ENCODE results near the gene RPL19. TPM values are rescaled to one million over a fixed set of nuclear protein-coding genes. Genes with fewer than 3 reads are reported as not detected.

The RPL19 gene
- total and polyA plus RNA-seq, 4 donors = 1,387 to 4,055 (median 1,971) TPM

- no peak for TF ChIP-seq CTCF (IDR thresholded peaks at IDR 0.05; ENCODE audit: control extremely low read depth, extremely low read depth)
Observed at GRCh38 chr17:39209317-39210092, 9.4 kb downstream of the RPL19 start.

DNA sequence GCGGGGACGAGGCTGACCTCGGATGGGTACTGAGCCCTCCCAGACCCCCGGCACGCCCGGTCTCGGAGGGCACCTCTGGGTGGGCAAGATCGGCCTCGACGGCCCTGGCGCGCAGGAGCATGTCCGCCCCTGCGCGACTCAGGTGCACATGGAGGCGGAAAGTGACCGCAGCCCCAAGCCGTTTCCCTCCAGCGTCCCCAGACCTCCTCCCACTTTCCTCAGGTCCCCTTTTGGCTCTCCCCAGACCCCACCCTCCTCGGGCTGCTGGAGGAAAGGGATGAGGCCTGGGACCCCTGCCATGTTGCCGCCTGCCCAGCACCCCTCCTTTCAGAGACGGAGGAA lies 10.0 kb downstream of the RPL19 start:
- Histone ChIP-seq H3K4me1 (ENCODE audit: control insufficient read depth in 5 of 5, insufficient read depth in 5 of 5, low read length in 5 of 5) (peaks cover 3 to 23% (median 7%) of the 10 kb centered on the region in 5 donors), H3K36me3 (ENCODE audit: control insufficient read depth in 4 of 4, insufficient read depth in 4 of 4, low read length in 4 of 4) (peaks cover under 1 to 2% (median 2%) of the 10 kb centered on the region in 4 donors), H3K27ac (ENCODE audit: low read depth in 1 of 2, low read length in 1 of 2) (peak overlapping the region; percentile 37), H3K27me3 (ENCODE audit: control insufficient read depth in 3 of 3, insufficient read depth in 3 of 3, low read length in 2 of 3) (no peaks in the 10 kb centered on the region), H3K4me3 (no peak overlapping the region), H3K9ac (ENCODE audit: insufficient read depth in 1 of 2, low read length in 2 of 2) (no peak overlapping the region), H3K9me3 (ENCODE audit: control insufficient read depth in 4 of 4, insufficient read depth in 3 of 4, low read length in 3 of 4) (no peaks in the 10 kb centered on the region)
- DNase-seq = no peak
- TF ChIP-seq CTCF (IDR thresholded peaks at IDR 0.05; ENCODE audit: control extremely low read depth, extremely low read depth) = no peak
- ATAC-seq (ENCODE audit: insufficient read depth, low FRiP score) = no peak
- WGBS, 2 donors = 9 to 15% methylated on average over 21 to 22 of the region's 22 CpGs

More at GRCh38 chr17:39209317-39210092, 9.4 kb downstream of the RPL19 start:
- peaks cover 3 to 23% (median 7%) of the 10 kb centered on the region in 5 donors for H3K4me1 ChIP-seq (ENCODE audit: control insufficient read depth in 5 of 5, insufficient read depth in 5 of 5, low read length in 5 of 5)
- no peaks in the 10 kb centered on the region for H3K27me3 ChIP-seq (ENCODE audit: control insufficient read depth in 3 of 3, insufficient read depth in 3 of 3, low read length in 2 of 3)
- ATAC-seq (ENCODE audit: insufficient read depth, low FRiP score) (no peak), DNase-seq (peak; percentile 76 to 87 (median 86))
- no peaks in the 10 kb centered on the region for H3K9me3 ChIP-seq (ENCODE audit: control insufficient read depth in 4 of 4, insufficient read depth in 3 of 4, low read length in 3 of 4)
- H3K4me3 ChIP-seq = no peak overlapping the region
- H3K27ac ChIP-seq (ENCODE audit: low read depth in 1 of 2, low read length in 1 of 2) = peak overlapping the region; percentile 39 to 54
- H3K36me3 ChIP-seq (ENCODE audit: control insufficient read depth in 4 of 4, insufficient read depth in 4 of 4, low read length in 4 of 4) = peaks cover 2 to 6% (median 5%) of the 10 kb centered on the region in 4 donors
- WGBS, 2 donors = 2 to 5% methylated on average over 21 to 39 of the region's 39 CpGs
- H3K9ac ChIP-seq (ENCODE audit: insufficient read depth in 1 of 2, low read length in 2 of 2) = no peak overlapping the region

GRCh38 chr17:39212195-39212810 lies 12.2 kb downstream of the RPL19 start:
- Histone ChIP-seq H3K4me3 (no peak overlapping the region), H3K9ac (ENCODE audit: insufficient read depth in 1 of 2, low read length in 2 of 2) (no peak overlapping the region), H3K27me3 (ENCODE audit: control insufficient read depth in 3 of 3, insufficient read depth in 3 of 3, low read length in 2 of 3) (peaks cover 0 to 7% (median 2%) of the 10 kb centered on the region in 3 donors), H3K27ac (ENCODE audit: low read depth in 1 of 2, low read length in 1 of 2) (peak overlapping the region in 1 of 2 donors; percentile 28), H3K36me3 (ENCODE audit: control insufficient read depth in 4 of 4, insufficient read depth in 4 of 4, low read length in 4 of 4) (no peaks in the 10 kb centered on the region), H3K9me3 (ENCODE audit: control insufficient read depth in 4 of 4, insufficient read depth in 3 of 4, low read length in 3 of 4) (peaks cover 0 to 2% (median 0%) of the 10 kb centered on the region in 4 donors), H3K4me1 (ENCODE audit: control insufficient read depth in 5 of 5, insufficient read depth in 5 of 5, low read length in 5 of 5) (peaks cover 3 to 23% (median 7%) of the 10 kb centered on the region in 5 donors)
- DNase-seq = no peak
- ATAC-seq (ENCODE audit: insufficient read depth, low FRiP score) = no peak
- WGBS, 2 donors = 76 to 91% methylated on average over 11 of the region's 11 CpGs
- TF ChIP-seq CTCF (IDR thresholded peaks at IDR 0.05; ENCODE audit: control extremely low read depth, extremely low read depth) = no peak

Data from lung (tissue), 12 donors.